Breast epithelium (tissue), 4 donors: Measurements from ENCODE around the gene CCDC85C. TPM values are rescaled to one million over a fixed set of nuclear protein-coding genes. Genes with fewer than 3 reads are reported as not detected.

Experiments
- DNase-seq, 2 donors: peaks; one replicate each; pipeline ENCODE4 v3.0.0-alpha.2; 2019; ENCODE audit warnings: low spot score in 2 of 2
- H3K27ac ChIP-seq, 2 donors: fragments of 200-600 bp; sonication (generic) in 1 of 2; one replicate each; pipeline ENCODE4 v1.5.1; 2016 to 2019; ENCODE audit warnings: mild to moderate bottlenecking in 1 of 2
- H3K27me3 ChIP-seq, 2 donors: fragments of 200-600 bp; sonication (generic) in 1 of 2; one replicate each; pipeline versions ENCODE4 v1.5.1 to v1.6.0; 2017 to 2019; ENCODE audit warnings: control low read depth in 1 of 2, mild to moderate bottlenecking in 1 of 2
- H3K36me3 ChIP-seq: fragments of 200-600 bp; one replicate; pipeline ENCODE4 v1.5.1; 2019
- H3K4me1 ChIP-seq, 2 donors: fragments of 200-600 bp; sonication (generic); one replicate each; pipeline ENCODE4 v1.5.1; 2016 to 2019; ENCODE audit warnings: control low read depth in 1 of 2
- H3K4me3 ChIP-seq, 3 donors: fragments of 200-600 bp; sonication (generic); 1 replicate in 2 of 3; 2 replicates in 1 of 3; pipeline ENCODE4 v1.5.1; 2016 to 2019; ENCODE audit warnings: mild to moderate bottlenecking in 3 of 3, moderate library complexity in 2 of 3
- H3K9me3 ChIP-seq, 2 donors: fragments of 200-600 bp; sonication (generic) in 1 of 2; one replicate each; pipeline ENCODE4 v1.5.1; 2016 to 2019; ENCODE audit warnings: control low read depth in 1 of 2
- CTCF ChIP-seq, 3 donors: fragments of 450-650 bp; IDR thresholded peaks; one replicate each; pipeline ENCODE4 v1.5.1; 2016 to 2017; ENCODE audit warnings: antibody characterized with exemption in 3 of 3, mild to moderate bottlenecking in 3 of 3, moderate library complexity in 3 of 3
- POLR2A ChIP-seq: fragments of 450-650 bp; IDR thresholded peaks from one replicate; pipeline ENCODE4 v1.6.1; 2016; ENCODE audit warnings: antibody characterized with exemption, mild to moderate bottlenecking, moderate library complexity
- POLR2AphosphoS5 ChIP-seq, 3 donors: sonication (generic); formaldehyde crosslinking; IDR thresholded peaks; one replicate each; pipeline ENCODE4 v1.6.1; 2017; ENCODE audit warnings: antibody characterized with exemption in 3 of 3
- intact Hi-C: fragments of 100-400 bp; cut with DNase I; formaldehyde crosslinking; loops from one replicate; pipeline ENCODE4 v1.15.1; 2023; ENCODE audit warnings: low total_unique reads
- total RNA-seq, 3 donors: library from RNA; depleted of rRNA; stranded (reverse); fragments of >200 nt; gene quantifications; one replicate each; pipeline ENCODE4 v1.1.0, GENCODE V29; 2016

The CCDC85C gene
- total RNA-seq, 3 donors from 2014 or later, result 1.3 to 8.3 (median 4.3) TPM

GRCh38 chr14:99634443-99634842 lies 30.4 kb upstream of the CCDC85C start:
- intact Hi-C loops, result no loop called here
- Histone ChIP-seq H3K27ac (no peak overlapping the region), H3K36me3 (no peaks in the 10 kb centered on the region), H3K4me3 (no peak overlapping the region), H3K4me1 (no peaks in the 10 kb centered on the region), H3K27me3 (no peaks in the 10 kb centered on the region), H3K9me3 (no peaks in the 10 kb centered on the region)
- no peak for DNase-seq
- TF ChIP-seq POLR2A (no peak), CTCF (IDR thresholded peaks at IDR 0.05) (no peak), POLR2AphosphoS5 (IDR thresholded peaks at IDR 0.05) (no peak)

- H3K4me3 ChIP-seq, result no peak overlapping the region
- H3K27ac ChIP-seq, result no peak overlapping the region
- DNase-seq, result no peak
- no peaks in the 10 kb centered on the region for H3K36me3 ChIP-seq
- intact Hi-C loops, result no loop called here
- H3K27me3 ChIP-seq, result no peaks in the 10 kb centered on the region
- H3K9me3 ChIP-seq, result no peaks in the 10 kb centered on the region
- no peaks in the 10 kb centered on the region for H3K4me1 ChIP-seq
- TF ChIP-seq POLR2A, result no peak
- TF ChIP-seq CTCF (IDR thresholded peaks at IDR 0.05), result no peak
- no peak for TF ChIP-seq POLR2AphosphoS5 (IDR thresholded peaks at IDR 0.05)
Measured at GRCh38 chr14:99633918-99634317, 29.9 kb upstream of the CCDC85C start.

GRCh38 chr14:99633141-99633540 lies 29.1 kb upstream of the CCDC85C start:
- H3K4me3 ChIP-seq, result no peak overlapping the region
- intact Hi-C loops, result no loop called here
- H3K27me3 ChIP-seq, result no peaks in the 10 kb centered on the region
- no peak overlapping the region for H3K27ac ChIP-seq
- no peaks in the 10 kb centered on the region for H3K4me1 ChIP-seq
- H3K9me3 ChIP-seq, result no peaks in the 10 kb centered on the region
- TF ChIP-seq POLR2A (no peak), POLR2AphosphoS5 (IDR thresholded peaks at IDR 0.05) (no peak), CTCF (IDR thresholded peaks at IDR 0.05) (no peak)
- no peak for DNase-seq
- H3K36me3 ChIP-seq, result no peaks in the 10 kb centered on the region

GRCh38 chr14:99632410-99633035 lies 28.5 kb upstream of the CCDC85C start:
- H3K36me3 ChIP-seq, result no peaks in the 10 kb centered on the region
- H3K4me3 ChIP-seq, result no peak overlapping the region
- TF ChIP-seq CTCF (IDR thresholded peaks at IDR 0.05) (no peak), POLR2AphosphoS5 (IDR thresholded peaks at IDR 0.05) (no peak), POLR2A (no peak)
- H3K27ac ChIP-seq, result no peak overlapping the region
- intact Hi-C loops, result no loop called here
- no peaks in the 10 kb centered on the region for H3K9me3 ChIP-seq
- H3K4me1 ChIP-seq, result no peaks in the 10 kb centered on the region
- H3K27me3 ChIP-seq, result no peaks in the 10 kb centered on the region
- DNase-seq, result no peak

GRCh38 chr14:99630202-99630601 lies 26.2 kb upstream of the CCDC85C start:
- no peaks in the 10 kb centered on the region for H3K36me3 ChIP-seq
- no peaks in the 10 kb centered on the region for H3K27me3 ChIP-seq
- no peaks in the 10 kb centered on the region for H3K4me1 ChIP-seq
- DNase-seq, result no peak
- H3K27ac ChIP-seq, result no peak overlapping the region
- no peaks in the 10 kb centered on the region for H3K9me3 ChIP-seq
- no peak overlapping the region for H3K4me3 ChIP-seq
- intact Hi-C loops, result no loop called here
- no peak for TF ChIP-seq CTCF (IDR thresholded peaks at IDR 0.05)
- TF ChIP-seq POLR2AphosphoS5 (IDR thresholded peaks at IDR 0.05), result no peak
- no peak for TF ChIP-seq POLR2A
